Natural killer cell (primary cell): ENCODE results near the gene WWC1. TPM values are rescaled to one million over a fixed set of nuclear protein-coding genes. Genes with fewer than 3 reads are reported as not detected.
A peak's percentile ranks its signal among the peaks of the same experiment; 100 is the strongest.

Experiments
- ATAC-seq, 3 donors: fragments of 150-1000 bp in 2 of 3; fragments of 200-7000 bp in 1 of 3; cut with Tn5 transposase; 1 replicate in 1 of 3; 2 replicates in 2 of 3; pipeline ENCODE4 v1.10.0; 2021; ENCODE audit warnings: mild to moderate bottlenecking in 2 of 3, moderate library complexity in 2 of 3
- DNase-seq, 2 donors: peaks; one replicate each; pipeline versions ENCODE4 v3.0.0 to v3.0.0-alpha.2; 2013 to 2021; ENCODE audit warnings: mixed read lengths in 1 of 2
- H3K27ac ChIP-seq: one replicate; pipeline ENCODE4 v1.5.1; 2013; ENCODE audit warnings: mild to moderate bottlenecking, low read length
- H3K27me3 ChIP-seq: one replicate; pipeline ENCODE4 v1.6.1; 2013; ENCODE audit warnings: low read length; ENCODE audit not compliant: control insufficient read depth, insufficient read depth
- H3K36me3 ChIP-seq: one replicate; pipeline ENCODE4 v1.6.1; 2013; ENCODE audit warnings: low read length; ENCODE audit not compliant: control insufficient read depth, insufficient read depth
- H3K4me1 ChIP-seq: one replicate; pipeline ENCODE4 v1.6.1; 2013; ENCODE audit warnings: low read length; ENCODE audit not compliant: control insufficient read depth, insufficient read depth
- H3K4me3 ChIP-seq: one replicate; pipeline ENCODE4 v1.5.1; 2013; ENCODE audit warnings: low read length
- H3K9me3 ChIP-seq: one replicate; pipeline ENCODE4 v1.6.1; 2013; ENCODE audit warnings: low read length; ENCODE audit not compliant: control insufficient read depth, insufficient read depth
- H3K27ac Mint-ChIP-seq, 2 donors: one replicate each; pipeline ENCODE4 v1.8.0; 2022; ENCODE audit warnings: mild to moderate bottlenecking in 2 of 2, mixed read lengths in 2 of 2, moderate library complexity in 1 of 2
- H3K27me3 Mint-ChIP-seq, 2 donors: one replicate each; pipeline ENCODE4 v1.8.0; 2022; ENCODE audit warnings: low read depth in 2 of 2, mixed read lengths in 2 of 2
- H3K36me3 Mint-ChIP-seq: one replicate; pipeline ENCODE4 v1.8.0; 2022; ENCODE audit warnings: mixed read lengths
- H3K4me1 Mint-ChIP-seq, 2 donors: one replicate each; pipeline ENCODE4 v1.8.0; 2022; ENCODE audit warnings: mixed read lengths in 2 of 2
- H3K4me3 Mint-ChIP-seq: one replicate; pipeline ENCODE4 v1.8.0; 2022; ENCODE audit warnings: mild to moderate bottlenecking, moderate library complexity, mixed read lengths
- H3K9me3 Mint-ChIP-seq, 2 donors: one replicate each; pipeline ENCODE4 v1.8.0; 2022; ENCODE audit warnings: mixed read lengths in 2 of 2
- CTCF ChIP-seq: fragments of 200-600 bp; IDR thresholded peaks from one replicate; pipeline ENCODE4 v1.8.0; 2022; ENCODE audit warnings: antibody characterized with exemption
- WGBS: methylation state at CpG from one replicate; pipeline ENCODE4 v1.1.7; 2013; ENCODE audit warnings: missing lambda C conversion rate; ENCODE audit not compliant: insufficient coverage; 5-methylcytosine and 5-hydroxymethylcytosine counted together
- intact Hi-C: fragments of 100-400 bp; cut with micrococcal nuclease; formaldehyde crosslinking; loops from one replicate; pipeline ENCODE4 v1.14.2; 2022
- total RNA-seq, 4 donors: library from RNA; stranded (reverse); fragments of 120-200 nt in 1 of 4; gene quantifications; one replicate each; pipeline versions ENCODE4 v1.2.3 to v1.2.4, GENCODE V29; 2013 to 2022

The WWC1 gene
- total RNA-seq, 3 donors from 2014 or later (not counting 1 experiment from before 2014, with no cell fraction given) = 0.42 to 0.66 (median 0.53) TPM

- no peak overlapping the region for H3K4me3 Mint-ChIP-seq
- no peaks in the 10 kb centered on the region for H3K4me1 ChIP-seq
- no peak overlapping the region for H3K4me3 ChIP-seq
- no peak for TF ChIP-seq CTCF
- H3K27ac Mint-ChIP-seq = no peak overlapping the region
- H3K36me3 Mint-ChIP-seq = no peaks in the 10 kb centered on the region
- H3K27ac ChIP-seq = no peak overlapping the region
- ATAC-seq (no peak), DNase-seq (no peak)
- H3K27me3 Mint-ChIP-seq = peaks cover 0 to 4% of the 10 kb centered on the region in 2 donors
- no peaks in the 10 kb centered on the region for H3K9me3 ChIP-seq
- H3K9me3 Mint-ChIP-seq = no peaks in the 10 kb centered on the region
- 92% methylated on average over 10 of the region's 10 CpGs for WGBS
- intact Hi-C loops = no loop called here
- H3K27me3 ChIP-seq = no peaks in the 10 kb centered on the region
- no peaks in the 10 kb centered on the region for H3K4me1 Mint-ChIP-seq
- H3K36me3 ChIP-seq = no peaks in the 10 kb centered on the region
Observed at GRCh38 chr5:168315416-168316138, 24.1 kb downstream of the WWC1 start.

- no peak overlapping the region for H3K4me3 Mint-ChIP-seq
- TF ChIP-seq CTCF = no peak
- no peaks in the 10 kb centered on the region for H3K9me3 Mint-ChIP-seq
- no peaks in the 10 kb centered on the region for H3K9me3 ChIP-seq
- H3K27me3 Mint-ChIP-seq = peaks cover 0 to 4% of the 10 kb centered on the region in 2 donors
- H3K36me3 ChIP-seq = no peaks in the 10 kb centered on the region
- no peak for DNase-seq
- intact Hi-C loops = no loop called here
- H3K4me3 ChIP-seq = no peak overlapping the region
- no peaks in the 10 kb centered on the region for H3K27me3 ChIP-seq
- H3K27ac Mint-ChIP-seq = no peak overlapping the region
- H3K27ac ChIP-seq = no peak overlapping the region
- H3K4me1 Mint-ChIP-seq = no peaks in the 10 kb centered on the region
- no peaks in the 10 kb centered on the region for H3K4me1 ChIP-seq
- 89% methylated on average over 9 of the region's 9 CpGs for WGBS
- ATAC-seq = no peak
- no peaks in the 10 kb centered on the region for H3K36me3 Mint-ChIP-seq
Observed at GRCh38 chr5:168316139-168316578, 24.7 kb downstream of the WWC1 start.

- H3K9me3 Mint-ChIP-seq = no peaks in the 10 kb centered on the region
- H3K27ac Mint-ChIP-seq = no peak overlapping the region
- ATAC-seq (peak in 1 of 3 donors; percentile 31), DNase-seq (no peak)
- Histone ChIP-seq H3K27me3 (no peaks in the 10 kb centered on the region), H3K27ac (no peak overlapping the region), H3K4me3 (no peak overlapping the region), H3K36me3 (no peaks in the 10 kb centered on the region), H3K9me3 (no peaks in the 10 kb centered on the region), H3K4me1 (no peaks in the 10 kb centered on the region)
- 82% methylated on average over 8 of the region's 8 CpGs for WGBS
- no peaks in the 10 kb centered on the region for H3K36me3 Mint-ChIP-seq
- peaks cover 0 to 4% of the 10 kb centered on the region in 2 donors for H3K27me3 Mint-ChIP-seq
- no peaks in the 10 kb centered on the region for H3K4me1 Mint-ChIP-seq
- no peak for TF ChIP-seq CTCF
- H3K4me3 Mint-ChIP-seq = no peak overlapping the region
- intact Hi-C loops = no loop called here
Observed at GRCh38 chr5:168317096-168317520, 25.7 kb downstream of the WWC1 start.
